GM23248 (cell line): ENCODE data around the gene NACC1.

ENCODE experiments used
- EZH2 ChIP-seq: fragments of 200-600 bp; sonication (generic); IDR thresholded peaks from 2 replicates; pipeline ENCODE4 v1.6.1; 2018; ENCODE audit warnings: antibody characterized with exemption, mild to moderate bottlenecking; ENCODE audit not compliant: insufficient read depth, poor library complexity, severe bottlenecking
- EZH2phosphoT487 ChIP-seq: fragments of 200-600 bp; sonication (generic); IDR thresholded peaks from 2 replicates; pipeline ENCODE4 v1.6.1; 2018; ENCODE audit warnings: antibody characterized with exemption, moderate library complexity, mild to moderate bottlenecking, low read depth; ENCODE audit not compliant: insufficient read depth

DNA sequence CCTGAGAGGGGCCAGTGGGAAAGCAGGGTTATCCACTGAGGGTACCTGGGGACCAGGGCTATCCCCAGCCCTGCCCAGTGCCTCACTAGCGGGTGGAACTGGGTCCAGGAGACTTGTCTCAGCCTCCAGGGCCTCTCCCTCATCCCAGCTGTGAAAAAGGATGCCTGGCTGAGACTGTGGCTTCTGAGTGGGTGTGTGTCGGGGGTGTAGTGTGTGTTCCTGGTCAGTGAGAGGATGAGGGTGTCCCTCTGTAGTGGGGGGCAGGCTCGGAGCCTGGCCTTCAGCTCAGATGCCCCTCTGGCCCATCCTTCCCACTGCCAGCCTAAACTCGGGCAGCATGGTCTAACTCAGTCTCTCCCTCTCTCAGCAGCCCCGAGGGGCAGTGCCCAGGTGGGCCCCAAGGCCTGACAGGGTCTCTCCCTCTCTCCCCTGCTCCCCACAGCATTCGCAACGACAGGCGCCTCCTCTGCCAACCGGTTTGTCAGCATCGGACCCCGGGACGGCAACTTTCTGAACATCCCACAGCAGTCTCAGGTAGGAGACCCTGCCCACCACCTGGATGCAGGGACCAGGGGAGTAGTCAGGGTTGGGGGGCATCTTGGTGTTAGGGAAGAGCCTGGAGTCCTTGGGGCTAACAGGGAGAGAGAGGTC is 28.1 kb upstream of the NACC1 start:
- TF ChIP-seq EZH2phosphoT487, result no peak
- TF ChIP-seq EZH2, result no peak
